ENCODE measurements around the gene ANO7.

DNA sequence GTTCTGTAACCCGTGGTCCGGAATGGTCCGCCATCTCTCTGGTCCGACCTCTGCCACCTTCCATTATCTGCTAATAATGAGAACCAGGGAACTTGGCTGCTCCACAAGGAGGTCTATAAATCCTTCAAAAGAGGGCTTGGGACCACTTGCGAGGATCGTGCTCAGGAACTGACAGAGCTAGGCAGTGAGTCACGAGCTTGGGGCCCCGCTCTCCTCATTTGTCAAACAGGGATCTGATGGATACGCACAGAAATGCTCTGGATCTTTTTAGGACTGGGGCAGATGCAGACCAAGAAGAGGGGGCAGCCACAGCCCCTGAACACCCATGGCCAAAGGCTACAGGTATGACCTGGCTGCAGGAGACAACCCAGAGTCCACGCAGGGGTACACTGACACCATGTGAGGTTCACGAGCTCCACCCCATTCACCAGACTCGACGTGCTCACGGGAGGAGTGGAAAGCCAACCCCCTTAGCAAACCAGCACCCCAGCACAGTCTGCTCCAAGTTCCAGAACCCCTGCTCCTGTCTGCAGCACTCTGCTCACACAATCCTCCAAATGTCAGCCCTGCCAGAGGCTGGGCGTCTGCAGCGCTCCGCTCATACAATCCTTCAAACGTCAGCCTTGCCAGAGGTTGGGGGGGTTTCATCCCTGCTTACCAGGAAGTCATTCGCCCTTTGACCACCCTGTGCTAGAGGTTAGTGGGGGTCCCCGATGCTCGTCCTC, 45.8 kb downstream of the ANO7 start:
- TF ChIP-seq, protein P1, sequence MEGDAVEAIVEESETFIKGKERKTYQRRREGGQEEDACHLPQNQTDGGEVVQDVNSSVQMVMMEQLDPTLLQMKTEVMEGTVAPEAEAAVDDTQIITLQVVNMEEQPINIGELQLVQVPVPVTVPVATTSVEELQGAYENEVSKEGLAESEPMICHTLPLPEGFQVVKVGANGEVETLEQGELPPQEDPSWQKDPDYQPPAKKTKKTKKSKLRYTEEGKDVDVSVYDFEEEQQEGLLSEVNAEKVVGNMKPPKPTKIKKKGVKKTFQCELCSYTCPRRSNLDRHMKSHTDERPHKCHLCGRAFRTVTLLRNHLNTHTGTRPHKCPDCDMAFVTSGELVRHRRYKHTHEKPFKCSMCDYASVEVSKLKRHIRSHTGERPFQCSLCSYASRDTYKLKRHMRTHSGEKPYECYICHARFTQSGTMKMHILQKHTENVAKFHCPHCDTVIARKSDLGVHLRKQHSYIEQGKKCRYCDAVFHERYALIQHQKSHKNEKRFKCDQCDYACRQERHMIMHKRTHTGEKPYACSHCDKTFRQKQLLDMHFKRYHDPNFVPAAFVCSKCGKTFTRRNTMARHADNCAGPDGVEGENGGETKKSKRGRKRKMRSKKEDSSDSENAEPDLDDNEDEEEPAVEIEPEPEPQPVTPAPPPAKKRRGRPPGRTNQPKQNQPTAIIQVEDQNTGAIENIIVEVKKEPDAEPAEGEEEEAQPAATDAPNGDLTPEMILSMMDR (IDR thresholded peaks at IDR 0.05 in 4 of 5, conservative IDR thresholded peaks at IDR 0.05 in 1 of 5): no peak
- no peak for TF ChIP-seq POLR2A (IDR thresholded peaks at IDR 0.05)

Measured in gastrocnemius medialis (tissue), 4 donors.